Measurements from ENCODE around the gene MED17.
"Not testable (repeated sequence)": the region's sequence is repeated elsewhere in the genome, so short reads cannot be mapped to it uniquely, and the experiment has no call there.

DNA sequence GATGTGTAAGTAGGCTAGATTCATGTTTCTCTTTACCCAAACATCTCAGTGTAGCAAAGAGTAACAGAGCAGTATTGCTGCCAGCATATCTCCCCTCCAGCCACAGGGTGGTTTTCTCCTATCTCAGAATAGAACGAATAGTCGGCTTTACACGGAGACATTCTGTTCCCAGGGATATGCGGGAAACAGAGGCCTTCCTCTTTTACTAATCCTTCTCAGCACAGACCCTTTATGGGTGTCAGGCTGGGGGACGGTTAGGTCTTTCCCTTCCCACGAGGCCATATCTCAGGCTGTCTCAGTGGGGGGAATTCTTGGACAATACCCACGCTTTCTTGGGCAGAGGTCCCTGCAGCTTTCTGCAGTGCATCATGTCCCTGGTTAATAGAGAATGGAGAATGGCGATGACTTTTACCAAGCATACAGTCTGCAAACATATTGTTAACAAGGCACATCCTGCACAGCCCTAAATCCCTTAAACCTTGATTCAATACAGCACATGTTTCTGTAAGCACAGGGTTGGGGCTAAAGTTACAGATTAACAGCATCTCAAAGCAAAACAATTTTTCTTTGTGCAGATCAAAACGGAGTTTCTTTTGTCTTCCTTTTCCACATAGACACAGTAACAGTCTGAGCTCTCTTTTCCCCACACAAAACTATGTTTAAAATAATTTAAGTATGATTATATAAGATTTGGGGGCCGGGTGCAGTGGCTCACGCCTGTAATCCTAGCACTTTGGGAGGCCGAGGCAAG is 38.9 kb upstream of the MED17 start:
- TF ChIP-seq, protein P1, sequence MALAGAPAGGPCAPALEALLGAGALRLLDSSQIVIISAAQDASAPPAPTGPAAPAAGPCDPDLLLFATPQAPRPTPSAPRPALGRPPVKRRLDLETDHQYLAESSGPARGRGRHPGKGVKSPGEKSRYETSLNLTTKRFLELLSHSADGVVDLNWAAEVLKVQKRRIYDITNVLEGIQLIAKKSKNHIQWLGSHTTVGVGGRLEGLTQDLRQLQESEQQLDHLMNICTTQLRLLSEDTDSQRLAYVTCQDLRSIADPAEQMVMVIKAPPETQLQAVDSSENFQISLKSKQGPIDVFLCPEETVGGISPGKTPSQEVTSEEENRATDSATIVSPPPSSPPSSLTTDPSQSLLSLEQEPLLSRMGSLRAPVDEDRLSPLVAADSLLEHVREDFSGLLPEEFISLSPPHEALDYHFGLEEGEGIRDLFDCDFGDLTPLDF (CRISPR knock-in tag; IDR thresholded peaks at IDR 0.05) = not testable (repeated sequence)
- TF ChIP-seq, protein P2, sequence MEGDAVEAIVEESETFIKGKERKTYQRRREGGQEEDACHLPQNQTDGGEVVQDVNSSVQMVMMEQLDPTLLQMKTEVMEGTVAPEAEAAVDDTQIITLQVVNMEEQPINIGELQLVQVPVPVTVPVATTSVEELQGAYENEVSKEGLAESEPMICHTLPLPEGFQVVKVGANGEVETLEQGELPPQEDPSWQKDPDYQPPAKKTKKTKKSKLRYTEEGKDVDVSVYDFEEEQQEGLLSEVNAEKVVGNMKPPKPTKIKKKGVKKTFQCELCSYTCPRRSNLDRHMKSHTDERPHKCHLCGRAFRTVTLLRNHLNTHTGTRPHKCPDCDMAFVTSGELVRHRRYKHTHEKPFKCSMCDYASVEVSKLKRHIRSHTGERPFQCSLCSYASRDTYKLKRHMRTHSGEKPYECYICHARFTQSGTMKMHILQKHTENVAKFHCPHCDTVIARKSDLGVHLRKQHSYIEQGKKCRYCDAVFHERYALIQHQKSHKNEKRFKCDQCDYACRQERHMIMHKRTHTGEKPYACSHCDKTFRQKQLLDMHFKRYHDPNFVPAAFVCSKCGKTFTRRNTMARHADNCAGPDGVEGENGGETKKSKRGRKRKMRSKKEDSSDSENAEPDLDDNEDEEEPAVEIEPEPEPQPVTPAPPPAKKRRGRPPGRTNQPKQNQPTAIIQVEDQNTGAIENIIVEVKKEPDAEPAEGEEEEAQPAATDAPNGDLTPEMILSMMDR (IDR thresholded peaks at IDR 0.05) = not testable (repeated sequence)
- TF ChIP-seq, protein P3, sequence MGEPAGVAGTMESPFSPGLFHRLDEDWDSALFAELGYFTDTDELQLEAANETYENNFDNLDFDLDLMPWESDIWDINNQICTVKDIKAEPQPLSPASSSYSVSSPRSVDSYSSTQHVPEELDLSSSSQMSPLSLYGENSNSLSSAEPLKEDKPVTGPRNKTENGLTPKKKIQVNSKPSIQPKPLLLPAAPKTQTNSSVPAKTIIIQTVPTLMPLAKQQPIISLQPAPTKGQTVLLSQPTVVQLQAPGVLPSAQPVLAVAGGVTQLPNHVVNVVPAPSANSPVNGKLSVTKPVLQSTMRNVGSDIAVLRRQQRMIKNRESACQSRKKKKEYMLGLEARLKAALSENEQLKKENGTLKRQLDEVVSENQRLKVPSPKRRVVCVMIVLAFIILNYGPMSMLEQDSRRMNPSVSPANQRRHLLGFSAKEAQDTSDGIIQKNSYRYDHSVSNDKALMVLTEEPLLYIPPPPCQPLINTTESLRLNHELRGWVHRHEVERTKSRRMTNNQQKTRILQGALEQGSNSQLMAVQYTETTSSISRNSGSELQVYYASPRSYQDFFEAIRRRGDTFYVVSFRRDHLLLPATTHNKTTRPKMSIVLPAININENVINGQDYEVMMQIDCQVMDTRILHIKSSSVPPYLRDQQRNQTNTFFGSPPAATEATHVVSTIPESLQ (CRISPR knock-in tag; IDR thresholded peaks at IDR 0.05) = not testable (repeated sequence)
- TF ChIP-seq NR1H2, CREM (CRISPR knock-in tag; IDR thresholded peaks at IDR 0.05): not testable (repeated sequence)
- TF ChIP-seq, protein P4, sequence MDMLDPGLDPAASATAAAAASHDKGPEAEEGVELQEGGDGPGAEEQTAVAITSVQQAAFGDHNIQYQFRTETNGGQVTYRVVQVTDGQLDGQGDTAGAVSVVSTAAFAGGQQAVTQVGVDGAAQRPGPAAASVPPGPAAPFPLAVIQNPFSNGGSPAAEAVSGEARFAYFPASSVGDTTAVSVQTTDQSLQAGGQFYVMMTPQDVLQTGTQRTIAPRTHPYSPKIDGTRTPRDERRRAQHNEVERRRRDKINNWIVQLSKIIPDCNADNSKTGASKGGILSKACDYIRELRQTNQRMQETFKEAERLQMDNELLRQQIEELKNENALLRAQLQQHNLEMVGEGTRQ (CRISPR knock-in tag; IDR thresholded peaks at IDR 0.05) = not testable (repeated sequence)
- TF ChIP-seq, protein P5, sequence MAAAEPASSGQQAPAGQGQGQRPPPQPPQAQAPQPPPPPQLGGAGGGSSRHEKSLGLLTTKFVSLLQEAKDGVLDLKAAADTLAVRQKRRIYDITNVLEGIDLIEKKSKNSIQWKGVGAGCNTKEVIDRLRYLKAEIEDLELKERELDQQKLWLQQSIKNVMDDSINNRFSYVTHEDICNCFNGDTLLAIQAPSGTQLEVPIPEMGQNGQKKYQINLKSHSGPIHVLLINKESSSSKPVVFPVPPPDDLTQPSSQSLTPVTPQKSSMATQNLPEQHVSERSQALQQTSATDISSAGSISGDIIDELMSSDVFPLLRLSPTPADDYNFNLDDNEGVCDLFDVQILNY (CRISPR knock-in tag; IDR thresholded peaks at IDR 0.05) = not testable (repeated sequence)
- TF ChIP-seq, protein P6, sequence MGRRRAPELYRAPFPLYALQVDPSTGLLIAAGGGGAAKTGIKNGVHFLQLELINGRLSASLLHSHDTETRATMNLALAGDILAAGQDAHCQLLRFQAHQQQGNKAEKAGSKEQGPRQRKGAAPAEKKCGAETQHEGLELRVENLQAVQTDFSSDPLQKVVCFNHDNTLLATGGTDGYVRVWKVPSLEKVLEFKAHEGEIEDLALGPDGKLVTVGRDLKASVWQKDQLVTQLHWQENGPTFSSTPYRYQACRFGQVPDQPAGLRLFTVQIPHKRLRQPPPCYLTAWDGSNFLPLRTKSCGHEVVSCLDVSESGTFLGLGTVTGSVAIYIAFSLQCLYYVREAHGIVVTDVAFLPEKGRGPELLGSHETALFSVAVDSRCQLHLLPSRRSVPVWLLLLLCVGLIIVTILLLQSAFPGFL (CRISPR knock-in tag; IDR thresholded peaks at IDR 0.05; ENCODE audit: borderline replicate concordance) = not testable (repeated sequence)

Data from WTC11 (cell line).